Stimulated activated CD4-positive, alpha-beta T cell treated with anti-CD3 and anti-CD28 coated beads, Interleukin-4, amount 100 ng/mL, for 24 hours (primary cell): ENCODE data around the gene LRCH4.

Experiments used
- DNase-seq: peaks from one replicate; pipeline ENCODE4 v3.0.0-alpha.2; 2020

Gene LRCH4

GRCh38 chr7:100585511-100586265 lies at the start of gene LRCH4:
Gene LRCH4, minus strand, starts transcription at chr7:100586129. Its CDS starts 29 bp downstream, at chr7:100586100.
- DNase-seq, result peak; percentile 47

GRCh38 chr7:100632951-100633717 lies 47.2 kb upstream of the LRCH4 start:
- peak; percentile 66 for DNase-seq

- no peak for DNase-seq
Measured at GRCh38 chr7:100630066-100630465, 44.1 kb upstream of the LRCH4 start.

GRCh38 chr7:100629117-100629716 lies 43.3 kb upstream of the LRCH4 start:
- DNase-seq, result no peak

- no peak for DNase-seq
Measured at GRCh38 chr7:100627238-100627549, 41.3 kb upstream of the LRCH4 start.

GRCh38 chr7:100626530-100627237 lies 40.8 kb upstream of the LRCH4 start:
- peak; percentile 82 for DNase-seq

GRCh38 chr7:100626055-100626454 lies 40.1 kb upstream of the LRCH4 start:
- no peak for DNase-seq

- DNase-seq, result no peak
Measured at GRCh38 chr7:100623951-100624824, 38.3 kb upstream of the LRCH4 start.

- no peak for DNase-seq
Measured at GRCh38 chr7:100621554-100621953, 35.6 kb upstream of the LRCH4 start.

- no peak for DNase-seq
Measured at GRCh38 chr7:100620804-100621203, 34.9 kb upstream of the LRCH4 start.

- DNase-seq, result no peak
Measured at GRCh38 chr7:100620239-100620638, 34.3 kb upstream of the LRCH4 start.

- no peak for DNase-seq
Measured at GRCh38 chr7:100614308-100614861, 28.5 kb upstream of the LRCH4 start.

GRCh38 chr7:100613412-100614175 lies 27.7 kb upstream of the LRCH4 start:
- no peak for DNase-seq

- no peak for DNase-seq
Measured at GRCh38 chr7:100612730-100613390, 26.9 kb upstream of the LRCH4 start.

- peak; percentile 97 for DNase-seq
Measured at GRCh38 chr7:100611983-100612729, 26.2 kb upstream of the LRCH4 start, which contains the start of gene MOSPD3. Gene MOSPD3, plus strand, starts transcription at chr7:100612540. Its CDS starts 252 bp downstream, at chr7:100612792.

GRCh38 chr7:100609958-100610357 lies 24.0 kb upstream of the LRCH4 start:
- DNase-seq, result no peak

GRCh38 chr7:100607111-100607510 lies 21.2 kb upstream of the LRCH4 start:
- no peak for DNase-seq

- no peak for DNase-seq
Measured at GRCh38 chr7:100606313-100606712, 20.4 kb upstream of the LRCH4 start.
